Gastroesophageal sphincter (tissue), 3 donors: ENCODE results near the gene TXNL1.

Experiments
- CTCF ChIP-seq, 4 experiments: fragments of 200-600 bp in 2 of 4; fragments of 450-650 bp in 2 of 4; sonication (generic) in 1 of 4; IDR thresholded peaks; one replicate each; pipeline ENCODE4 v1.5.1; 2017 to 2019; ENCODE audit warnings: antibody characterized with exemption in 4 of 4, mild to moderate bottlenecking in 2 of 4, moderate library complexity in 2 of 4
- EP300 ChIP-seq: sonication (generic); formaldehyde crosslinking; IDR thresholded peaks from one replicate; pipeline ENCODE4 v1.6.1; 2017; ENCODE audit warnings: antibody characterized with exemption, mild to moderate bottlenecking
- POLR2AphosphoS5 ChIP-seq: sonication (generic); formaldehyde crosslinking; IDR thresholded peaks from one replicate; pipeline ENCODE4 v1.6.1; 2017; ENCODE audit warnings: antibody characterized with exemption

GRCh38 chr18:56560992-56561391, 77.4 kb downstream of the TXNL1 start:
- TF ChIP-seq EP300 (no peak), CTCF (IDR thresholded peaks at IDR 0.05) (no peak), POLR2AphosphoS5 (no peak)
